Colon (tissue), 2 donors: ENCODE results near the gene ACVR1B.

Source experiments
- FAIRE-seq: peaks from 2 replicates; lab custom pipeline; 2012; peaks lifted over from hg19 to GRCh38; lab: Jason Lieb, UNC
- donor health status: control.
- donor health status: control.

The ACVR1B gene

DNA sequence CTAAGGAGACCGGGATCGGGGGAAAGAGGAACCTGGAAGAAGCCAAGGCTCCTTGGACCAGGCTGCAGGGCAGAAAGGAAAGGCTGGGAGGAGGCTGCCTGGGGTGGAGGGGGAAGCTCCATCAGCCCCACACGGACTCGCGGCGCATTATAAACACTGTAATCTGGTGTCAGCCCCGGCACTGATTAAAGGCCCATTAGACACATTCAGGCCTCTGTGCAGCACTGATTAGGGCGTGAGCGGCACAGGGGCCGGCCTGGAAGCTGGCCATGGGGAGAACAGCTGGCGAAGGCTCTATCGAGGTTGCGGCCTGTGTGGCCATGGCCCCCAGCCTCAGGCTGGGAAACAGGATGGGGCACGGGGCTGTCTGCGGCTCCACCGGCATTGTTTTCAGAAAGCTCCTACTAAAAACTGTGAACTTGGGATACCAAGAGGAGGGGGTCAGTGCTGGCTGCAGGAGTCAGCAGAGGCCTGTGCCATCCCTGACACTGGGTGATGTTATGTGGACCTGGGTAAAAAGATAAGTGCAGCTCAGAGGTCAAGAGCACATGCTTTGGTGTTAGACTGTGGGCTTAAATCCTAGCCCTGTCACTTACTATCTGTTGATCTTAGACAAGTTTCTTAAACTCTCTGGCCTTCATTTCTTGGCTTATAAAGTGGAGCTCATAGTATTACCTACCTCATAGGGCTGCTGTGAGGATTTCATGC is 33.6 kb upstream of the ACVR1B start:
- no peak for FAIRE-seq

DNA sequence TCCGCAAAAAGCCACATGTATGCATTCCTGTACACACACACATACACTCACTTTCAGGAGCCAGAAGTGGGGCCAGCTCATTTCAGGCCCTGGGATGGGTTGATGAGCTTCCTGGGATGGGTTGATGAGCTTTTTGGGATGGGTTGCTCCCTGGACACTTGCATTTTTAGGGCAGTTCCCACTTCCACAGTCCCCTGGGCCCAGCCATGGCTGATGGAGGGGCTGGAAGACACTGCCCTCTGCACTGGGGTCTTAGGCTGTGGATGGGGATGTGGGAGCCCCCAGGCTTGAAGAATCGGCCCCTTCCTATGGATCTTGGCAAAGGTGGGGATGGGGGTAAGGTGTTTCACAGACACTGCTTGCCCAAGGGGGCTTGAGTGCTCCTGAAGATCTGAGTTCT is 31.5 kb upstream of the ACVR1B start:
- FAIRE-seq = no peak

DNA sequence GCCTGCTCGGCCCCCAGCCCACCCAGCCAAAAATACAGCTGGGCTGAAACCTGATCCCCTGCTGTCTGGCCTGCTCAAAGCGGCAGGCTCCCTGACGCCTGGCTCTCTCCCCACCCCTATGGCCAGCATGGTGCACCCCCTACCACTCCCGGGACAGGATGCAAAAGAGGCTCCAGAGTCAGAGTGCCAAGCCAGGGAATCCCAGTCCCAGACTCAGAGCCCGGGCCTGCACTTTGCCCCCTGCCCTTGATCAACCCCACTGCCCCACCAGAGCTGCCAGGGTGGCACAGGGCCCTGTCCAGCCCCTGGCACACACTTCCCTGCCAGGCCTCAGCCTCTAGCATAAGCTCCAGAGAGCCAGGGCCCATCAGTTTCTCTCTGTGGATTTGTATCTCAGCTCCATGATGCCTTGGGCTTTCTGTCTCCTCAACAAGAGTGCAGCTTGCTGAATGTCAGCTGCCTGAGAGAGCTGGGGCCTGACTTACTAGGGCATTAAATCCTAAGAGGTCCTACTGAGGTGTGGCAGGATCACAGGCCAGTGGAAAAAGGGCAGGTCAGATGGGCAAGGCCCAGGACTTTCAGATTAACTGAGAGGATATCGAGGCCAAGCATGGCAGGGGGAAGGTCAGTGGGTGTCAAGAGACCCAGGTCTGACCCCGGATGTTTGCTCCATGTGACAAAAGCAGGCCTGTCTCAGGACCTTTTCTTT is 30.3 kb upstream of the ACVR1B start:
- FAIRE-seq = no peak

DNA sequence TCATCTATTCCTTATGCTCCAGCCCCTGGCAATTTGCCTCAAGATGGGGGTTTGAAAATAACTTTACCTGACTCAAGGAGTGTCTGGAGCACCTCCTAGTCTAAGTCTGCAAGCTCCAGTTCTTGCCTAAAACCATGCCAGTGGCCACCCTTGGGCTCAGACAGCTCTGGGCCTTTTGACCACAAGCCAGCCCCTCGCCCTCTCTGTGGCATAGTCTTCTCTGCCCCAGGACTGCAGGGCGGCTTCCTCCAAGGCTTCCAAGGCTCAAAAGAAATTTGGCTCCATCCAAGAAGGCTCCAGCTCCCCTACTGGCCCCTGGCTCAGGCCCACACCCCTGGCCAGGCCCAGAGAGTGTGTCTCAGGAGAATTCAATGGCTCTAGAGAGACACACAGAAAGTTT is 29.4 kb upstream of the ACVR1B start:
- no peak for FAIRE-seq

DNA sequence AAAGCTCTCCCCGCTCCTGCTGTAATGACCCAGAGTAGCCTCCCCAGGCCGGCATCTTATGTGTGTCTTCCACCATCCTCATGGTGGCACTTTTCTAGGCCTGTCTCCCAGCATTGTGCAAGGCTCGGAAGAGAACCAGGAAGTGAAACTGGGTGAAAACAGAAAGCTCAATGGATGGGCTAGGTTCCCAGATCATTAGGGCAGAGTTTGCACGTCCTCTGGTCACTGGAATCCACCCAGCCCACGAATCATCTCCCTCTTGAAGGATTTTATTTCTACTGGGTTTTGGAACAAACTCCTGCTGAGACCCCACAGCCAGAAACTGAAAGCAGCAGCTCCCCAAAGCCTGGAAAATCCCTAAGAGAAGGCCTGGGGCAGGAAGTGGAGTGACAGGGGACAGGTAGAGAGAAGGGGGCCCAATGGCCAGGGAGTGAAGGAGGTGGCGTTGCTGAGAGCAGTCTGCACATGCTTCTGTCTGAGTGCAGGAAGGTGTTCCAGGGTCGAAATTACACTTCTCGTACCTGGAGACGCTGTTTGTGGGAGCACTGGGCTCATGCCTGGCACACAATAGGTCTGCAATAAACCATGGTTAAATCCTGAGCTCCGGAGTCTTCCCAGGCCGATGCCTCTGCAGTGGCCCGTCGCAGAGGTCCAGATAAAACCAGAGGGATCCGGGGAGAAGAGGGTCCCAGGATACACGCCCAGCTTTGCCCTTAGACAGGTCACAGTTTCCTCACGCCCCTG is 28.6 kb upstream of the ACVR1B start:
- no peak for FAIRE-seq

DNA sequence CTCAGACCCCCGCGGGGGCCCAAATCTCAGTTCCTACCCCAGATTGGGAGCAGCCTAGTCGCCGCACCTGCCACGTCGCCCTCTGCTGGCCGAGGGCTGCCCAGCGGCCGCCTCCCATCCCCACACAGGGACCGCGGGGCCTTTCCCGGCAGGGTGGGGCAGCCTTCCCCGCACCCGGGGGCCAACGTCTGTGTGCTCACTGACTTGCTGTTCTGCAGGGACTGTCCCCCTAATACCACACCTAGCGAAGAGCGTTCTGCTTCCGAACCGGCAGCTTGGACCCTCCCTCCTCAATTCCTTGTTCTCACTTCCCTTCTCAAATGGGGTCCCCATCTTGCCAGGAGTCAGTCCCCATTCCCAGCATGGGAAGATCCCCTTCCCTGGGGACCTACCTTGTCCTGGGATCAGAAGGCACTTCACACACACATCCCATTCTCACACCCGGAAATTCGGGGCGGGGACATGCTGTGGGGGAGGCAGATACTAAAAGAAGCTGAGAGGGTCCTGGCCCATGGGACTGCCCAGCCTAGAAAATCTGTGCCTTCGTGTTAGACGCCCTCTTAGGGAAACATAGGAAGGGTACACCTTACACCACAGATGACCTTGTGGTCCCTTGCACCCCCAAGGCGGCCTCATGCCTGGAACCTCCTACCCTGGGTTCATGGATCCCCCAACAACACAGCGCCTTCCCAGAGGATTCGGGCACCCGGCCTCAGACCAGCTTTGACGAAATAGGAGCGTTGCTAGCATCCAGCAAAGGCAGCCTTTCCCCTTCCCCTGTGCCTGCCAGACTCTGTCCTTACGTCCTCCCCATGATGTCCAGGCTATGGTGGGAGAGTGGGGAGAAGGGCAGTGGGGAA is 27.8 kb upstream of the ACVR1B start:
- FAIRE-seq = no peak

DNA sequence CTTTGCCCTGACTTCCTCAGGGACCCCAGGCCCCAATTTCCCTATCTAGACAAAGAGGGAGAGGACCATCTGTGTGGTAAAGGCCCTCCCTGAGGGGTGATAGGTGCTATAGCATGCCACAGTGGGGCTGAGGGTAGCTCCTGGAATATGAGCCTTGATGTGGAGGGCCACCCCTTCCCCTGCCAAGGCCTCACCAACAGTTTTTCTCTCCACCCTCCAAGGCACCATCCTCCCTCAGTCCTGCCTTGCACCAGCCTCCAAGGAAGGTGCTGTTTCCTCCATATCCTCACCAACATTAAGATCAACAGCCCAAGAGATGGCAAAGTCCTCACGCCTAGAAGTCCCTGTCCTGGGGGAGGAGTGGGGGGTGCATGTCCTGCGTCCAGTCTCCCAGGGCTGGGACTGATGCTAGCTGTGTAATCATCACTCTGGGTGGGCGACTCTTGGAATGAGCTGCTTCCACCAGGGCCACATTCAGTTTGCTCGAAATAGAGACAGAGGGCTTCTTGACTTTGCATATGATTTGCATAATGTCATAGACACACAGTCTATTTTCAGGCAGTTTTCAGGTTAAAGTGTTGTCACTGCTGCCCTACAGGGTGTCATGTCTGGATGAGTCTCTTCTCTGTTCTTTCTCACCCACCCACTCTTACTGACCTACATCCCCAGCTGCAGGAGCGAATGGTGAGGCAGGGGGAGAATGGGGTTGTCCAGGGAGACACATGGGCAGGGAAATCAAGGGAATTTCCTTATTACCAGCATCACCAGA is 26.8 kb upstream of the ACVR1B start:
- no peak for FAIRE-seq

DNA sequence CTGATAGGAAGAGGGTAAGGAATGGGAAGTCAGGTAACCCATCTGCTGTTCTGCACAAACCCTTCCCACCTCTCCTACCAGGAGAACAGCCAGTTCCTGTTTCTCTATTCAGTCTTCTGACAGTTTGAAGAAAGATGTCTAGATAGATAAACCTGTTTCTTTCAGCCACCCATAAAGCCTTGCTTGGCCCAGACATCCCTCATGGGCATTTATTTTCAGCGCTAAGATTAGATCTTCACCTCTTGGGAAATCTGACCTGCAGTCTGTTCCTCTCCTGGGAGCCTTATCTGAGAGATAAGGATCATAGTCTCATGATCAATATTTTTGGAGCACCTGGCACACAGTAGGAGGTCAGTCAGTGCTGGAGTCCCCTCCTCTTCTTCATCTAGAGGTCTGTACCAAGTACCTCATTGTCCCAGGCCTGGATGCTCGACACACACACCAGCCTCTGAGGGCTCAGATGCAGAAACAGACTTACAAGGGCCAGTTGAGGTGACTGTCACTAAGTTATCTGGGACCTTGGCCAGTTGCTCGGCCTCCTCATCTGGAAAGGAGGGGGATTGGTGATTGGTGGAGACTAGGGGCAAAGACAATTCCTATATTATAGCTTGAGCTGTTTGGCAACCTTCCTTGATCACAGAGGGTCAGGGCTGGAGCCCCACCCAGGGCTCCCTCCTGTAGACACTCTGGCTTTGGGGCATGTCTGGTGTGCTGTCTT is 26.0 kb upstream of the ACVR1B start:
- no peak for FAIRE-seq

DNA sequence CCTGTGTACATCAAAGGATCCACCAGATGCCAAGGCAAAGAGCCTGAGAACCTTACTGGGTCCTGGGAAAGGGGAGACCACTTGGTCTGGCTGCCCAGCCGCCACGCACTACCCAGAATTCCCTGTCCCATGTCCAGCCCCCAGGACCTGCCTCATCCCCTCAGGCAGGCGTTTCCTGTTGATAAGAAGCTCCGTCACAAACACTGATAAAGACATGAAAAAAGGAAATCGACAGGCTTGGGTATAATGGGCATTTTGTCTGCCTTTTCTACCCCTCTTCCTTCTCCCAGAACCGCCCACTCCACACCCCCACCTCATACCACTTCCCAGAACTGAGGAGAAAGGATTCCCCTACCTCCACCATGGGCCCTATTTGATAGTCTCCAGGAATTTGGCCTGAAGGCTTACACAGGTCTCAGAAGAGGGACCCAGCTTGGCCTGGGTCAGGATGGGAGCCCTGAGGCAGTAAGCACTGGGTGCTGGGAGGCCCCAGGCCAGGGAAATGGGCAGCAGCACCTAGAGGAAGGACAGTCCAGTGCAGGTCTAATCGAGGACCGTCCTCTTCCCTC is 25.4 kb upstream of the ACVR1B start:
- FAIRE-seq = no peak

DNA sequence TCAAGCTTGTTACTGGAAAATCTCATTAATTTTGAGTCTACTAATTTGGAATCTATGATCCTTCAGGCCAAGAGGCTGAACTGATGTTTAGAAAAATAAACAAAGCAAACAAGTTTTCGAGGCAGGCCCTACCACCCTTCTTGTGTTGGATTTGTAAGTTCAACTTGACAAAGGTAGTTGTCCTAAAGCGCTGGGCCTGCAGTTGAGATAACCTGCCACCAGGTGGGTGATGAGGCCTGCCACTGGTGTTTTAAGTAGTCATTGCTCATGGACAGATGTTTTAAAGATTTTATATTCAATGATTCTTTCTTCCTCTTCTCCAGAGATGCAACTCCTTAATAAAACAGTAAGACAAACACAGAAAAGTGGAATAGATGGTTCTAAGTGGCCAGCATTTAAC is 24.8 kb upstream of the ACVR1B start:
- no peak for FAIRE-seq

DNA sequence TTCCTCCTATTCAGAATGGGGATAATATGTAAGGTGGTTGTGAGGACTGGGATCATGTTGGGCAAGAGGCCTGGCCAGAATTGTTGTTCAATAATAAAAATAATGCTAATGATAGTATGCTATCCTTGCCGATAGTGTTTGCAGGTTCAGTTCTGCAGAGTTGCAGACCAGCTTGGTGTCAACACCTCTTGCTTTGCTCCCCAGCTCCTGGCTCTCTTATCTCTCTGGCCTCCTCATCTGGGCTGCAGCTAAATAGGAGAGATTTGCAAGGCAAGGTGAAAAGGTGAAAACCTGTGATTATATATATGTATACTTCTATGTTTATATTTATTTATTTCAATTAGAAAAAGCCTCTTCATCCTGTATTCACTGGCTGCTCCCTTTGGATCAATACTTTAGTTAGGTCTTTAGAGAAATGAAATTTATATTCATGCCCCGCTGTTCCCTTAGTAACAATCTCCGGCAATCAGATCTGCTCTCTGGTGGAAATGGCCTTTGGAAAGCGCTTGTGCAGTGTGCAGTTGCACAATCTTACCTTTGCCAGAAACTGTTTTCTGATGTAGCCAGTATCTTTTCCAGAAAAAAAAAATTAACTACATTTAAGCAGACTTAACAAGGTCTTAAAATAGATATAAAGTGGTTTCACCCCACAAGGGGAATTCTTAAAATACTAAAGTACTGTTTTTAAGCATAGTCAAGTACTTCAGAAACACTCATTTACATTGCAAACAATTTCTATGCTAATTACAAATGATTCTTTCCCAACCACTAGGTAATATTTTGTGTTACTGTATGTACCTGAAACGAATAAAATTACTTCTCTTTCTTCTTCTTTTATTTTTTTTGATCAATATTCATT is 19.1 kb upstream of the ACVR1B start:
- no peak for FAIRE-seq

DNA sequence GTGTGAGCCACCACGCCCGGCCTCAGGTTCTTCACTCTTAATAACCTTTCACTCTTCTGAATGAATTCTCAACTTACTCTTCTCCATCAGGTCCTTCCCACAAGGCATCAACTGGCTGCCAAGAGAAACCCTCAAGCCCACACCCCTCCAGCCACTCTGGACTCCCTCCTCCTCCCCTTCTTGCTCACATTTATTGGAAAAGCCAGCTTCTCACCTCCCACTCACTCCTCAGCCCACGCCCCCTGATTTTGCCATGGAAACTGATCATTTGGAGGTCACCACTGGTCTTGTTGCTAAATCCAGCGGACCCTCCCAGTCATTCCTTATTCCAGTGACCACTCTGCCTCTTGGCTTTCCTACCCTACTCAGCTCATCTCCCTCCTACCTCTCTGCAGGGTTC is 17.4 kb upstream of the ACVR1B start:
- no peak for FAIRE-seq

DNA sequence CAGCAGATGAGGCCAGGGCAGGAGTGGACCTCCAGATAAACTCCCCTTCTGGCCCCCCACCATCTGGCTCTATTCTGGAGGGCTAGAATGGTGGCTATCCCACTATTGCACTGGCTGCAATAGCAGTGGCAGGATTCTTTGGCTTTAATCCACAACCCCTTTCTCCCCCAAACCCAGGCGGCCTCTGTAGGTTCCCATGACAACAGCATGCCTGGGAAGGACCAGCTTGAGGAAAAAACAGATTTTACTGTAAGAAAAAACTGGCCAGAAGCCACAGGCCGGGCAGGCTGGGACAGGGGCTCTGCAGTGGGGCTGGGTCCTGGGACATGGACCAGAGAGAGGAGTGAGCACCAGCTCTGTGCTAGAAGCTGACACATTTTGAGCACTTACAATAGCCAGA is 13.6 kb upstream of the ACVR1B start:
- no peak for FAIRE-seq

DNA sequence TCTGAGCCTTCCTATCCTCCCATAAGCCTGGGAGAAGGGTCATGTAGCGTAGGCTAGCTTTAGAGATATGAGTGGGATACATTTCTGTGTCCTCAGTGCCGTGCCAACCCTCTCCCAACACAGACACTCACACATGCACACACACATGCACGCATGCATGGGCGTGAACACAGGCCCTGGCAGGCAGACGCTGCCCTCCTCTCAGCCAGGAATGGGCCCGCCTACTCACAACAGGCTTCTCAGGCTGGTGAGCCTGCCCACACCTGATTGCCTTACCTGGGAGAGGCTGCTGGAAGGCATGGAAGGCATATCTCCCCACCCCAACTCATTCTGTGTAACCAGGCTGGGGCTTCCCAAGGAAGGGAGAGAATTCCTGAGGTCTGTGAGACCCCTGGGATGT is 12.8 kb upstream of the ACVR1B start:
- no peak for FAIRE-seq

DNA sequence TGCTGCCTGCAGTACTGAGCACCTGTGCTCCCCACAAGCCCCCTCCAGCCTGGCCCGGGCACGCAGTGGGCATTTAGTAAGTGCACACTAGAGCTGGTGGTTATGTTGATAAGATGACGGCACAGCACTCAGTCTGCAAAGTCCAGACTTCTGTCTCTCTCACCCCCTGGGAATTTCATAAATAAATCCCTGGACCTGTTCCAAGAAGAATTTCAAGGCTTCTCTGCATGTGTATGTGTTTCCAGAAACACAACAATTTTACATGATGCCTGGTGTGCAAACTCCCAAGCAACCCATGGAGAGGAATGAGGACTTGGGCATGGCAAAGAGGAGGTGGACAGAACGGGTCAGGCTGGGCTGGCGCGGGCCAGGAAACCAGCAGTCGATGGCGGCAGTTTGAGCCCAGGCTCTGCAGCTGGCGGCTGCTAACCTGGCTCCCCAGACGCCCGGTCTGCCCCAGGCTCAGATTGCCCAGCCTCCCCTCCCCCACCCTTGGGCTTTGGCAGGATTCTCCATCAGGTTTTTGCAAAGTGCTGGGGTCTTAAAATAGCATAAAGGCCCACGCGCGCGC is 10.4 kb upstream of the ACVR1B start:
- FAIRE-seq = no peak

DNA sequence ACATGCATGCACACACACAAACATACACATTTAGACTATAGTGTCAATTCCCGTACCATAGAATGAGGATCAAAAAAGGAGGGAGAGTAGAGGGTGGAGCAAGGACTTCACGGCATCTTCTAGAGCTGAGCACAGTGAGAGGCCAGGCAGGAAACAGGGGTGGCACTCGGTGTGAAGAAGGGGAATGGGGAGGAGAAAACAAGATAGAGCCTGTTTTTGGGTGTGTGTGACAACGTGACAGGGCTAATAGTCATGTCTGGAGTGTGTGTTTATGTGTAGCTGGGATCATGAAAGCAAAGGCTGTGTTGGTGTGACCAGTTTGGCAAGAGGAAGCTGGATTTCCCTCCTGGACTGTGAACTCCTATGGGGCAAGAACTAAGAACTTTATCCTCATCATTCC is 9.9 kb upstream of the ACVR1B start:
- no peak for FAIRE-seq

DNA sequence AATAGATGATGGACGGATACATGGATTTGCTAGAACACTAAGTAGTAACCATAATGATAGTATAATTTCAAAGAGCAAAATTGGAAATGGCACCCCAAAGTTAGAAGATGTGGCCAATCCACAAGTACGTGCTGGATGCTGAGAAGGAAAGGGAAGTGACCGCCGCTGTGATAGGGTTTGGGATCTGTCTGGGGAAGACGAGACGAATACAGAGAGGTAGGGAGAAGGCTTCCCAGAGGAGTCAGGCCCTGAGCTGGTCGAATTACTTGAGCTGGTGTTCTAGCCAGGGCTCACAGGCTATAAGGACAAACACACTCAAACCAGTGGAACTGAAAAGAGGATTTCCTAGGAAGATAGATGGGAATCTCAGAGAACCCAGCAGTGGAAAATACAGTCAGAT is 9.4 kb upstream of the ACVR1B start:
- FAIRE-seq = no peak

DNA sequence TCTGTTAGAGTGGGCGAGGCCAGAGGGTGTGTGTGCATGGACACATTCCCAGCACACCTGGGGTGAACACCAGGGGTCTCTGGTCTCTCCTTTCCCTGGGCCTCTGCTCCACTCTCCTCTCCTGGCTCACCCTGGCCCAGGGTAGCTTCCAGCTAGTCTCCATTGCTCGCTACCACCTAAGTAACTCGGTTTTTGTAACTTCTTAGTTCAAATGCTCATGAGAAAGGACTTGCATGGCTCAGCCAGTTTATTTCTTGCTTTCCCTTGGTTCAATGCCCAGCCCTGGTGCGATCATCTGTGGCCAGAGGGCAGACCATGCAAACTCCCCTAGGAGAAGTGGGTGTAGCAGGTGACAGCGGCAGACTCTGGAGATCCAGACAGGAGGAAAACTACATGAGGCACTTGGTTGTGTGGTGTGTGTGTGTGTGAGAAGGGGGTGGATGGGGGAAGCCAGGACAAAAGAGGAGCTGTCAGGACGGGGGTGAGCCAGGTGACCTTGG is 8.9 kb upstream of the ACVR1B start:
- FAIRE-seq = no peak

DNA sequence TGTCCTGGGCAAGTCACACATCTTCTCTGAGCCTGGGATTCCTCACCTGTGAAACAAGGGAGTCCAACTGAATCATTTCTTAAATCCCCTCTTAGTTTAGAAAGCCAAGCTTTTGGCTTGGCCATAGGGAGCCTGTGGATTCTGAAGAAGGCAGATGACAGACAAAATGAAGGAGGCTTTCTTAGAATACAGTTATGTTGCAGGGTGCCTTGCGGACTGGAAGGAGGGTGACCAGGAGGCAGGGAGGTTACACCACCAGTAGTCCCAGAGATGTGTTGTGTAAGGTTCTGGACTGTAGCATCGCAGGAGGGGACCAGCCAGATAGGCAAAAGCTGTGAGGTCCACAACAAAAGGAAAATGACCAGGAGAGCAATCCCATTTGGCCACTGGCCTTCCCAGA is 8.2 kb upstream of the ACVR1B start:
- FAIRE-seq = no peak
